SK-N-SH (cell line): ENCODE data around the gene KIR2DL3. TPM values are rescaled to one million over a fixed set of nuclear protein-coding genes. Genes with fewer than 3 reads are reported as not detected.
"Not testable (repeated sequence)": the region's sequence is repeated elsewhere in the genome, so short reads cannot be mapped to it uniquely, and the experiment has no call there.

ENCODE experiments used
- CTCF ChIA-PET: fragments of 300-600, 350-600 bp; formaldehyde crosslinking; extraction: SDS; loops from one replicate; lab custom pipeline; 2021; lab: Yijun Ruan, JAX
- POLR2A ChIA-PET: fragments of 350-600 bp; sonication (Branson Sonifier 250); formaldehyde crosslinking; extraction: SDS; loops from one replicate; lab custom pipeline; 2020; ENCODE audit warnings: antibody characterized with exemption, inconsistent platforms; lab: Yijun Ruan, JAX
- DNase-seq: peaks from one replicate; pipeline ENCODE4 v3.0.0; 2012
- H2AFZ ChIP-seq: fragments of 200-600 bp; sonication (generic); 2 replicates; pipeline ENCODE4 v1.8.1; 2016; ENCODE audit warnings: antibody characterized with exemption, mild to moderate bottlenecking, low read depth
- H3F3A ChIP-seq: fragments of 200-600 bp; sonication (generic); replicated peaks from 2 replicates; pipeline ENCODE3; 2016; ENCODE audit warnings: antibody characterized with exemption, mild to moderate bottlenecking; ENCODE audit not compliant: insufficient read depth
- H3K27ac ChIP-seq, 2 experiments: fragments of 200-500 bp in 1 of 2; fragments of 200-600 bp in 1 of 2; sonication (Bioruptor generic) in 1 of 2; sonication (generic), shearing (Covaris generic) in 1 of 2; 2 replicates each; pipeline versions ENCODE4 v1.5.1 to v1.6.1; 2014 to 2016; ENCODE audit warnings: low read depth in 2 of 2, inconsistent platforms in 1 of 2, low read length in 1 of 2, mild to moderate bottlenecking in 1 of 2, mixed read lengths in 1 of 2
- H3K27me3 ChIP-seq: fragments of 200-600 bp; sonication (generic), shearing (Covaris generic); 2 replicates; pipeline ENCODE4 v1.6.1; 2016; ENCODE audit warnings: mixed run types; ENCODE audit not compliant: insufficient read depth
- H3K36me3 ChIP-seq, 2 experiments: fragments of 200-500 bp in 1 of 2; fragments of 200-600 bp in 1 of 2; sonication (Bioruptor generic) in 1 of 2; sonication (generic) in 1 of 2; replicated peaks in 1 of 2; 2 replicates each; pipeline versions ENCODE3 to v1.5.1; 2014 to 2016; ENCODE audit warnings: low read length in 1 of 2, mild to moderate bottlenecking in 1 of 2; ENCODE audit not compliant: insufficient read depth in 2 of 2, control insufficient read depth in 1 of 2
- H3K4me1 ChIP-seq, 2 experiments: fragments of 200-500 bp in 1 of 2; fragments of 200-600 bp in 1 of 2; sonication (Bioruptor generic) in 1 of 2; sonication (generic), shearing (Covaris generic) in 1 of 2; 2 replicates each; pipeline versions ENCODE4 v1.5.1 to v1.6.1; 2014 to 2016; ENCODE audit warnings: low read depth in 1 of 2, low read length in 1 of 2, mixed run types in 1 of 2; ENCODE audit not compliant: insufficient read depth in 2 of 2, control insufficient read depth in 1 of 2
- H3K4me2 ChIP-seq: fragments of 200-600 bp; sonication (generic), shearing (Covaris generic); 2 replicates; pipeline ENCODE4 v1.6.1; 2017; ENCODE audit warnings: mixed run types
- H3K4me3 ChIP-seq, 2 experiments: fragments of 200-500 bp in 1 of 2; fragments of 200-600 bp in 1 of 2; sonication (Bioruptor generic) in 1 of 2; sonication (generic), shearing (Covaris generic) in 1 of 2; 2 replicates each; pipeline versions ENCODE4 v1.5.1 to v1.8.1; 2014 to 2016; ENCODE audit warnings: low read depth in 2 of 2, inconsistent platforms in 1 of 2, low read length in 1 of 2, mild to moderate bottlenecking in 1 of 2, mixed read lengths in 1 of 2, moderate library complexity in 1 of 2
- H3K79me2 ChIP-seq: fragments of 200-600 bp; sonication (generic); 2 replicates; pipeline ENCODE4 v1.8.1; 2017; ENCODE audit warnings: mild to moderate bottlenecking; ENCODE audit not compliant: insufficient read depth
- H3K9ac ChIP-seq: fragments of 200-600 bp; sonication (generic); 2 replicates; pipeline ENCODE4 v1.6.1; 2017; ENCODE audit warnings: mixed run types
- H3K9me2 ChIP-seq: fragments of 200-600 bp; sonication (generic); 2 replicates; pipeline ENCODE4 v1.6.1; 2017; ENCODE audit warnings: mixed run types
- H3K9me3 ChIP-seq: fragments of 200-600 bp; sonication (generic); 2 replicates; pipeline ENCODE4 v1.6.1; 2017; ENCODE audit warnings: mixed run types, mild to moderate bottlenecking, moderate library complexity
- H4K20me1 ChIP-seq: fragments of 200-600 bp; sonication (generic); 2 replicates; pipeline ENCODE4 v1.6.1; 2017; ENCODE audit warnings: mild to moderate bottlenecking, mixed run types; ENCODE audit not compliant: insufficient read depth
- ELF1 ChIP-seq: IDR thresholded peaks from 2 replicates; pipeline ENCODE4 v1.4.0; 2012
- GABPA ChIP-seq: IDR thresholded peaks from 2 replicates; pipeline ENCODE4 v1.4.0; 2012; ENCODE audit warnings: low read depth, mild to moderate bottlenecking
- JUND ChIP-seq: IDR thresholded peaks from 2 replicates; pipeline ENCODE4 v1.4.0; 2012
- PBX3 ChIP-seq: IDR thresholded peaks from 2 replicates; pipeline ENCODE4; 2012
- POLR2AphosphoS5 ChIP-seq: IDR thresholded peaks from 2 replicates; pipeline ENCODE4 v1.6.1; 2012; ENCODE audit warnings: low read depth, low read length
- SMC3 ChIP-seq: IDR thresholded peaks from 2 replicates; pipeline ENCODE4 v1.6.1; 2012; ENCODE audit warnings: low read depth, low read length, improper control_type of control experiment
- USF2 ChIP-seq: fragments of 150-350 bp; IDR thresholded peaks from 2 replicates; pipeline ENCODE4 v1.6.1; 2017; ENCODE audit warnings: antibody characterized with exemption, low read length, low read depth, borderline replicate concordance
- WGBS: methylation state at CpG from one replicate; pipeline ENCODE4 v1.1.6; 2017; ENCODE audit warnings: low lambda C conversion rate; 5-methylcytosine and 5-hydroxymethylcytosine counted together
- polyA plus RNA-seq, 3 experiments: library from polyadenylated mRNA; depleted of rRNA; stranded (reverse); fragments of >200 nt; gene quantifications; 2 replicates each; pipeline ENCODE4 v1.2.3, GENCODE V29; 2012
- TF ChIP-seq, protein P1 (sequence below): IDR thresholded peaks from 2 replicates; pipeline ENCODE4 v1.4.0; 2012; ENCODE audit warnings: low read depth, borderline replicate concordance

KIR2DL3 gene
- not detected in 2 replicates for polyA plus RNA-seq (2012; rRNA removed)
- not detected in 2 replicates for polyA plus RNA-seq (2012; cell fraction: cytosol; rRNA removed)
- polyA plus RNA-seq (2012; cell fraction: nucleus; rRNA removed), result not detected in 2 replicates

GRCh38 chr19:54738306-54738705 is at the start of gene KIR2DL3:
Gene KIR2DL3, plus strand, starts transcription at chr19:54738513. Its CDS starts 33 bp downstream, at chr19:54738546.
- H4K20me1 ChIP-seq, H3K27ac ChIP-seq, H3K4me1 ChIP-seq, H3K4me3 ChIP-seq, H3F3A ChIP-seq, H2AFZ ChIP-seq, H3K9me2 ChIP-seq, H3K9me3 ChIP-seq, H3K79me2 ChIP-seq, DNase-seq, H3K4me2 ChIP-seq, H3K27me3 ChIP-seq, H3K36me3 ChIP-seq, POLR2A ChIA-PET, H3K9ac ChIP-seq, CTCF ChIA-PET: not testable (repeated sequence)
- 13% methylated on average over 15 of the region's 16 CpGs for WGBS

DNA sequence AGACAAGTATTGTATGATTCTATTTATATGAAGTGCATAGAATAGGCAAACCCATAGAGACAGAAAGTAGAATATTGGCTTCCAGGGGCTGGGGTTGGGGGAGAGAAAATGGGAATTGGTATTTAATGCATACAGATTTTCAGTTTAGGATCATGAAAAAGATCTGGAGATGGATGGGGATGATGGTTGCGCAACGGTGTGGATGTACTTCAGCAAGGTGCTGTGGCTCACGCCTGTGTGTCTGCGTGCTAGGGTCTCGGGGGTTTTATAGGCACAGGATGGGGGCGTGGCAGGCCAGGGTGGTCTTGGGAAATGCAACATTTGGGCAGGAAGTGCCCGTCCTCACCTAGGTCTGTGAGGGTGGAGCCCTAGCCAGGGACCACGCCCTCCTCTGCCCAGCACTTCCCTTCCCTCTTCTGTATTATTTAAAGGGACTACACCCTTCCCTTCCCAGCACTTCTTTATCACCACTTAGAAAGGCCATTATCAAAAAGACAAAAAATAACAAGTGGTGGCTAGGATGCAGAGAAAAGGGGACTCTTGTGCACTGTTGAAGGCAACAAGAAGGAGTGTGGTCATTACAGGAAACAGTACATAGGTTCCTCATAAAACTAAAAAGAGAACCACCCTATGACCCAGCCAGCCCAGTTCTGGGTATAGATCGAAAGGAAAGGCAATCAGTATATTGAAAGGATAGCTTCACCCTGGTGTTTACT is 46.6 kb upstream of the KIR2DL3 start:
- H3F3A ChIP-seq, result no peaks in the 10 kb centered on the region
- H3K4me2 ChIP-seq, result no peak overlapping the region
- no peak overlapping the region for H2AFZ ChIP-seq
- H3K4me1 ChIP-seq, result no peaks in the 10 kb centered on the region
- no peak overlapping the region for H3K4me3 ChIP-seq
- no peaks in the 10 kb centered on the region for H3K79me2 ChIP-seq
- POLR2A ChIA-PET, result no interaction called here
- no peak overlapping the region for H3K27ac ChIP-seq
- TF ChIP-seq, protein P1, sequence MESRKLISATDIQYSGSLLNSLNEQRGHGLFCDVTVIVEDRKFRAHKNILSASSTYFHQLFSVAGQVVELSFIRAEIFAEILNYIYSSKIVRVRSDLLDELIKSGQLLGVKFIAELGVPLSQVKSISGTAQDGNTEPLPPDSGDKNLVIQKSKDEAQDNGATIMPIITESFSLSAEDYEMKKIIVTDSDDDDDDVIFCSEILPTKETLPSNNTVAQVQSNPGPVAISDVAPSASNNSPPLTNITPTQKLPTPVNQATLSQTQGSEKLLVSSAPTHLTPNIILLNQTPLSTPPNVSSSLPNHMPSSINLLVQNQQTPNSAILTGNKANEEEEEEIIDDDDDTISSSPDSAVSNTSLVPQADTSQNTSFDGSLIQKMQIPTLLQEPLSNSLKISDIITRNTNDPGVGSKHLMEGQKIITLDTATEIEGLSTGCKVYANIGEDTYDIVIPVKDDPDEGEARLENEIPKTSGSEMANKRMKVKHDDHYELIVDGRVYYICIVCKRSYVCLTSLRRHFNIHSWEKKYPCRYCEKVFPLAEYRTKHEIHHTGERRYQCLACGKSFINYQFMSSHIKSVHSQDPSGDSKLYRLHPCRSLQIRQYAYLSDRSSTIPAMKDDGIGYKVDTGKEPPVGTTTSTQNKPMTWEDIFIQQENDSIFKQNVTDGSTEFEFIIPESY, result no peak
- TF ChIP-seq POLR2AphosphoS5 (no peak), PBX3 (no peak), JUND (no peak), ELF1 (no peak), SMC3 (no peak), GABPA (no peak), USF2 (no peak)
- CTCF ChIA-PET, result no interaction called here
- no peaks in the 10 kb centered on the region for H3K36me3 ChIP-seq
- H3K9ac ChIP-seq, result no peak overlapping the region
- no peak for DNase-seq
- no peaks in the 10 kb centered on the region; the same call in 1 of the 2 replicates for H3K27me3 ChIP-seq
- no peaks in the 10 kb centered on the region for H3K9me3 ChIP-seq
- 18% methylated on average over 8 of the region's 9 CpGs for WGBS
- no peaks in the 10 kb centered on the region for H4K20me1 ChIP-seq
- no peaks in the 10 kb centered on the region for H3K9me2 ChIP-seq
